GM21360 (cell line): ENCODE data around the gene SEMA3A.
A peak's percentile ranks its signal among the peaks of the same experiment; 100 is the strongest.

Source experiments
- ATAC-seq: cut with Tn5 transposase; IDR thresholded peaks from one replicate; pipeline ENCODE4 v1.9.1; 2021; ENCODE audit warnings: mild to moderate bottlenecking, moderate library complexity; ENCODE audit not compliant: unreplicated experiment

SEMA3A gene

DNA sequence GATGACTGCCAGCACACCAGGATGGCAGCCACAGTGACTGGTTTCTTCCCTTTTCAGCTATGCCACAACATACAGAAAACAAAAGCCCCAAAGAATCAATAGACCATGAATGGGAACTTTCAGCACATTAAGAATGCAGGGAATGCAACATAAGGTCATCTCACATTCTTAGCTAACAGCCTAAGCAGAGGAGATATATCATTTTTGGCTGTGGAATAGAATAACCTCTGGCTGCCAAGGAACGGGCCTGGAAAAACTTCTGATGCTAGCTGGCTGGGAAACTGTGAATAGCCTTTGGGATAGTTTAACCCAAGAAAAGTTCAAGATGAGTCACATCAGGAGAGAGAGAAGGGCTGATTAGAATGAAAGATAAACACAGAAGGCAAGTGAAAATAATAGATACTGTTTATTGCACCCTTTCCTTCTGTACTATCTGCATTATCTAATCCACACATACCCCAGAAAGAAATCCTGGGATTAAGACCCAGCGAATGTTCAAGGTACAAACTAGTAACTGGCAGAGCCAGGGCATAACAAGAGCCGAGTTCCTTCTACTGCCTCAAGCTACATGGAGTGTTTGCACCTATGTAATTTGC, 169.2 kb downstream of the SEMA3A start:
- no peak for ATAC-seq

DNA sequence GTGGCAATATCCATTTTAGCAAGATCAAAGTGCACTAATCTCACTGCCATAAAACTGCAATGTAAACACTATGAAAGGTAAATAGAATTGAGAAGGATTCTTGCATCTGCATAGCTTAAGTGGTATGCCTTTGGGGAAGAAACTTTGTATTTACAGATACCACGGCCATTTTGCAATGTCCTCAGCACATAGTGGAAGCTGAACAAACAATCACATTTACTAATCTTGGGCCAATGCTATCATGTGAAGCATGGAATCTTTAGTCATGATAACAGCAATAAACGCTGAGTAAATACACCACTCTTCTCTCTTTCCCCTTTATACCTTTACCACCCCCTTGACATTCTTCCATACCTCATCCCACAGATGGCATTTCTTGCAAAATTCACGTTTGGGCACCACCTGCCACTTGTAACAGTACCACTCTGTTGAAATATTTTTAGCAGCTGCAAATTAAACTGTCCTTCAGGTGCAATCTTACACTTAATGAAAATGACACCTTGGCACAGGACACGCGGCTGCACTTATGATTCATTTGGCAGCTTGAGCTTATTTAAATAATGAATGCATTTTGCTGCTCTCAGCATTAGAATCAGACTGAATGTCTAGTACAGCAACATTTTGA, 171.8 kb downstream of the SEMA3A start:
- ATAC-seq, result no peak

DNA sequence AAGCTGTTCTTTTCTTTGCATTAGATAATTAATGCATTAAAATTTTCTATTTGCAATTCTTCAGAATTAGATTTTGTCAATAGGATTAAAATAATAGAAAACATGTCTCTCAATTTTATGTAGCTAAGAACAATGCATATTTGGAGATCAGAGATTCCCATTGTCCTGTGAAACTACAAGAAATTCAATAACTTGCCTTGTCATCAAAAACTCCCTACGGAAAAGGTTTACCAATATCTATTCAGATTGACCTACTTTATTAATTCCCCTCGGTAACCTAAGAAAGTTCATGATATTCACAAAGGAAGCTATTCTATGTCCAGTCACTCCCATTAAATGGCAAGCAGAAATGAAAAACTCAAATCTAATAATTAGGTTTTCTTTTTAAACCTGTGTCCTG, 172.6 kb downstream of the SEMA3A start:
- ATAC-seq, result no peak

DNA sequence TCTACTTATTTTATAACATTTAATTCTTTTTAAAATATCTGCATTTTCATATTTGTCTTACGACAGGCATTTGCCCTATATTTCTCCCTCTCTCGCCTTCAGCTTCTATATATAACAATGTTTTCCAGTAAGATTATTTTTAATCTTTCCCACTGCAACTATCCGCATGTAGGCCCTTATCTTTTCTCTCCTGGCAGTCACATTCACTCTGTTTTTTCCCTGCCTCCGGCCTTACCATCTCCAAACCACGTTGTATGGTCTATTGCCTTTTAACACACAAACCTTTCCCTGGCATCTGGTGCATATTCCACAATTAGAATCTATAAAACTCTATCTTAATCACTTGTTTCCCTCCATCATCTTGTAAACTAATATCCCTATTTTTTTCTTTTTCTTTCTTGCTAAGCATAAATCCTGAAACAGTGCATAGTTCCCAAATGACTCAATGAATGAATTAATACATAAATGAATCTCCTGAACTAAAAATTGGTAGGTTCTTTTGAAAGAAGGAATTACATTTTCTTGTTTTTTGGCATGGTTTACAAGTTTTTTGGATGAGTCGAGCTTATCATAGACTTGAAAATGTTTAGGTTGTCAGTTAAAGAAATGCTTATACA, 173.2 kb downstream of the SEMA3A start:
- no peak for ATAC-seq

DNA sequence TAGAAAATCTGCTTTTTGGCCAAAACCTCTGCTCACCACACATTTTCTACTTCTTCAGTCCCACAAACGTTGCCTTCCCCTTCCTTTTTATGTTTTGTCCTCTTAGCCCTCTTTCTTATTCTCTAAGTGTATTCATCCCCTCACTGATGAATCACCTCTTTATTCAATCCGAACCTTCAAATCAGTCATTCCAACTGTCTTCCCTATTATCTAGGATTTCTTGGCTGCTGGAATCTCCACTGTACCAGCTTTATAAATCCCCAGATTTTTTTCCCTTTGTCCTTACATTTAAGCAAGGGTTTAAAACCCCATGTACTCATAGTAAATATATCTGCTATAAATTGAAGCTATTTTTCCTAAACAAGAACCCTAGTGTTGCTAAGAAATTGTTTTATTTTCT, 176.9 kb downstream of the SEMA3A start:
- no peak for ATAC-seq

DNA sequence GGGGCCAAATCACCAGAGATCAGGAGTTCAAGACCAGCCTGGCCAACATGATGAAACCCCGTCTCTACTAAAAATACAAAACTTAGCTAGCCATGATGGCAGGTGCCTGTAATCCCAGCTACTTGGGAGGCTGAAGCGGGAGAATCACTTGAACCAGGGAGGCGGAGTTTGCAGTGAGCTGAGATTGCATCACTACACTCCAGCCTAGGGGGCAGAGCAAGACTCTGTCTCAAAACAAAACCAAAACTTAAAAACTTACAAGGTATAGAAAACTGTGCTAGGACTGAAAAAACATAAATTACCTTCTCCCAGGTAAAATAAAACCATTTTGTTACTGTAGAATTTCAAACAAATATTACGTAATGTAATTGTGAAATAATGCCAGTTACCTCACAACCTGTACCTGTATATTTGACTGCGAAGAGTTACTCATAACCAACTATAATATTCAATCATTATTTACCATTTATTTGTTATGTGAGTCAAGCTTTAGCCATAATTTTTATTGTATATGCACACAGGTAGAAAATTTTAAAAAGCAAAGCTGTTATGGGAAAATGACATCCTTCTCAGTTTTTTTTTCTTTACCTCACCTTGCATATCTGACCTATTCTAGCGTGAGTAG, 180.9 kb downstream of the SEMA3A start:
- ATAC-seq, result no peak

DNA sequence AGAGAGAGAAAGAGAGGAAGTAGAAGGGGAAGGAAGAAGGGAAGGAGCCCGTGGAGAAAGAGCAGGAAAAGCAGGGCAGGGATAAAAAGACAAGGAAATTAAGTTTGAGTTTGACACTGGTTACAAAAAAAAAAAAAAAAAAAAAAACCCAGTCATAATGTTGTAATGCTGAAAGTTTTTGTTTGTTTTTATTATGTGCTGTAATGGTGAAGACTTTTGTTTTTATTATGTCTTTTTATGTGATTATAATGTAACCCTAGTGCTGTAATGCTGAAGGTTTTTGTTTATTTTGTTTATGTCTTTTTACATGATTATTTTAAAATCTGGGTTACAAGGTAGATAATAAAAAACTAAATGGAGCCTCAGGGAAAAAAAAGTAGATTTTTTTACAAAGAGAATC, 184.8 kb downstream of the SEMA3A start:
- ATAC-seq, result no peak

DNA sequence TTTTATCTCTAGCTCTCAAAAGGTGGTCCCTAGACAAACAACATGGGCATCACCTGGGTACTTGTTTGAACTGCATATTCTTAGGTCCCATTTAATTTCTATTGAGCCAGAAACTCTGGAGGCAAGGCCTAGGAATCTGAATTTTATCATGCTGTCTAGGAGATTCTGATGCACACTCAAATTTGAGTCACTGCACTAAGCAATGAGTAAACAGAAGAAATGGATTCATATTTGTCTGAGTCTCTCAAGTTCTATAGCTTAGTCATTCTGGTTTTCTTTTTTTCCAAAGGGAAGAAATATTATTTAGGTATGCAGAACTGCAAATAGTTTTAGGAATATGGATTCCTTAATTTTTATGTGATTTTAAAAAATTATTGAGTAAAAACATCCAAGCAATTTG, 185.5 kb downstream of the SEMA3A start:
- no peak for ATAC-seq

DNA sequence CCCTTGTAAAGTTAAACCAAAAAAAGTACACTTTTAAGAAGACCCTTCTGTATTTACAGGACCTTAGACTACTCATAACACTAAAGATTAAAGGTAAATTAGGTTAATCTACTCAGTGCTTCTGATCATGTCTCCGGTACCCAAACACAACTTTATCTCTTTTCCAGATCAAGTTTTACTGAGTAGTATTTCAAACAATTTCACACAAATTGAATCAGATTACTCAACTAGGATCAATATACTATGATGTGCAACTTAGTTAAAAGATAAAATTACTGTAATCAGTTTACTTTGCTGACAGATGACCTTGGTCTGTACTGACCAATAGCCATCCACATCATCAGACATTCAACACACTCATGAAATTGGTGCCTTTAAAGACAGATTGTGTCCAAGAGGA, 191.4 kb downstream of the SEMA3A start:
- no peak for ATAC-seq

DNA sequence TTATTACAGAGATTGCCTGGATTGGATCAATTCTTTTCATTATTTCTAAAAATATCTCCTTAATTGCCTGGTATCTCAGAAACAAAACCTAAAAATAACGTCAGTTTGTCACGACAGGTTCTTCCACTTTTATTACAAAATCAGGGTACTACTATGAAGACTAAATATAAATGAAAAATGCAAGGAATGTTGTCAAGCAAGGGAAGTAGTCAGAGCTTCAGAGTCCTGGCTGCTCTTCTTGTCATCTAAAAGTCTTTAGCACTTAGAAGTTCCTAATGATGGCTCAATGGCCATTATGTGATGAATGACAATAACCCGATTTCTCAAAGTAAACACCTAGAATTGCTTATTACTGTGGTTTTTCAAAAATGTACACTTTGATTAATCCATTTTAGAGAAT, 192.2 kb downstream of the SEMA3A start:
- no peak for ATAC-seq

DNA sequence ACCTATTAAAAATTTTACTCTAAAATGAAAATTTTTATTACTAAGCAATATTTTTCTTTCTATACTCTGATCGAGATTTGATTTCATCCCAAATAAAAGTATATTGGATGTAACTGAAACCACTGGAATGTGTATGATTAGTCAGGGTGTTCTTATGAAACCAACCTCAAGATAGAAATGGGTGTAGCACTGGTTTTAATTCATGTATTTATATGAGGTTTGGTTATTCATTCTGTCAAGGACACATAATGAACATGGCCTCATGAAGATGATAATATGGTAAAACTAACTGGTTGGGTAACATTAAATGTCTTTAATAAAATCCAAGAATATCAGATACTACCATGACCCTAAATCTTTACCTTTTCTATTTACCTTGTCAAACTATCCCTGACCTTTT, 197.7 kb downstream of the SEMA3A start:
- ATAC-seq, result no peak

DNA sequence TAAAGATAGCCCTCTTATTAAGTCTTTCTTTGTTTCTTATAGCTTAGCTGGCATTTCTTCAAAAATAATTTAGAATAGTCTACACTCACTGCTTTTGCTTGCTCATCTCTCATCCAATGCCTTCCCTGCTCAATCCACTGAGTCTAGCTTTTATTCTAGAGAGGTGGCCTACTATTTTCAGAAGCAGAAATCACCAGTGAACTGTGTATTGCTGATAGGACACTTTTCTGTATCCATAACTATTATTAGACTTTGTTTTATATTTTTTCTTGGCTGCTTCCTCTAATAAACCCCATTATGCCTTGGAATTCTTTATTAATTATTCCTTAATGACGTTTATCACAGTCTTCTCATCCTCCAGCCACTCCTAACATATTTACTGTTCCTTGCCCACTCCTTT, 206.8 kb downstream of the SEMA3A start:
- ATAC-seq, result no peak

DNA sequence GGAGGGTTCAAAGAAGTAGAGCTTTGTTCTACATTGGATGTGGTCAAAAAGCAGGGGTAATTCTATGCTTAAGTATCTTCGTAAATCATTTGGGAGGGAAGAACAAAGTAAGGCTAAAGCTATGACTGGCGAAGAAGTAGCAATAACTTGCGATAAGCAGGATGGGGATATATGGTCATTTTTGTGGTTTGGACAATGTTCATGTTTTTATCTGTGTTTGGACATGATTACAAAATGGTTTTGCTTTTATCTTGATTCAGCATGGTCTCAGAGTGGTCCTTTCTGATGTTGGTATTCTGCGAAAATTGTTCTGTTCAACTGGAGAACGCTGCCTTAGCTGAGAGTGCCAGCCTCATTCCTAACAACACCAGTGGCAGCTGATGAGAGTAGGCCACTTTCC, 208.8 kb downstream of the SEMA3A start:
- ATAC-seq, result no peak

DNA sequence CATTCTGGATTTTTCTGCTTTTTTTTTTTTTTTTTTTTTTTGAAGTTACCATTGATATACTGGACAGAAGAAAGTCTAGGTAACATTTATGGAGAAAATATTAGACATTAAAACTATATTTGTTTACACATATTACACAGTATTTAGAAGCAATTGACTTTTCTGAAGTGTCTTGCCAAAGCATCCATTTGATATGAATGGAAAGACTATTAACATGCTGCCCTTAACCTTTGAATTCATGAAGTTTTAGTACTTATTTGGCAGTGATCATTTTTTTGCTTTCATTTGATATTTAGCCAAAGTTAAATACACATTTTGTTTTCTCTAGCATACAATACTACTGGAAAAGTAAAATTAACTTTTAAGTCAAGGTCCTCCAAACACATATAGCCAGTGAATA, 210.0 kb downstream of the SEMA3A start:
- ATAC-seq, result no peak

DNA sequence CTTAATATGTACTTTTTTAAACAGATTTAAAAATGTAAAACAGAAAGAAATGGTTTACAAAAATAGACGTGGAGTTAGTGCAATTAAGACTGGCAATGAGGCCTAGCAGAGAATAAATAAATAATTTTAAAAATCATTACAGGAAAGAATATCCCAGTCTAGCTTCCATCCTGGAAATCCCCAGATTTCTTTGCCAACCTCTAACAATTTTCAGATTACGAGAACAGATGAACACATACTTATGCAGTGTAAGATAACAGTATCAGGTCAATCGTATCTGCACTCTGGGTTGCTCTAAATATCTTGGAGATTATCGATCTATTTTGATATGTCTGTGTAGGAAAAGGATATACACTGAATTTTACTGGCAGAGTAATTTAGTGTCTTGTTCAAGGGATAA, 210.5 kb downstream of the SEMA3A start:
- no peak for ATAC-seq

DNA sequence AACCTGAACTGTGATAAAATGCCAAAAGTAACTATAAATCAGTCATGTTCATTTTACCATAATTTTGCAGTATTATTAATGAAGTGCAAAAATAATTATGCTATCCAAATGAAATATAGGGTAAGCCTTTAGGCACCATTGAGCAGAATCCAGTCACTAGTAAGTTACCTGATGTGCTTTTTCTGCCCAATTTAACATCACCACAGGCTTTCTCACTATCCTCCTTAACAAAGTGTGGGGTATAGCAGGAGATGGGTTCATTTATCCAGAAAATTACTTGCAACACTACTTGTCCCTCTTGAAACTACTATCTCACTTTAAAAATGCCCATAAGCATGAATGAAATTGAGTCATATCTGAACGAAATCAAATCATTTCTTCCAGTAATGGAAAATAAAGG, 211.0 kb downstream of the SEMA3A start:
- no peak for ATAC-seq

DNA sequence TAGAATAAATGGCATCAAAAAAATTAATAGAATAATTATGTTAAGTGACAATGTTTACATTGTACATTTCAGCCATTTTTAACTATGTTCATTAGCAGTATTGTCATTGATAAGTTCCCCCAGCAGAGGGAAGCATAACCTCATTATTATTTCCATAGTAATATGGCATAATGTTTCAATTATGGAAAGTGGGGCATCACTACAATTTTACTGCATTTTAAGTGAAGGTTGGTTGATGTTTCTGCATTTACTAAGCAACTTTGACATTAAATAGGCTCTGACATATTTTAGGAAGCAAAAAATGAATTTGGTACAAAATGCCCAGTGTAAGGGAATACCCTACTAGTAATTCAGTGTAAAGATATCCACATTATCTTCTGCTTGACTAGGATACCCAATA, 218.3 kb downstream of the SEMA3A start:
- ATAC-seq, result peak; percentile 91

DNA sequence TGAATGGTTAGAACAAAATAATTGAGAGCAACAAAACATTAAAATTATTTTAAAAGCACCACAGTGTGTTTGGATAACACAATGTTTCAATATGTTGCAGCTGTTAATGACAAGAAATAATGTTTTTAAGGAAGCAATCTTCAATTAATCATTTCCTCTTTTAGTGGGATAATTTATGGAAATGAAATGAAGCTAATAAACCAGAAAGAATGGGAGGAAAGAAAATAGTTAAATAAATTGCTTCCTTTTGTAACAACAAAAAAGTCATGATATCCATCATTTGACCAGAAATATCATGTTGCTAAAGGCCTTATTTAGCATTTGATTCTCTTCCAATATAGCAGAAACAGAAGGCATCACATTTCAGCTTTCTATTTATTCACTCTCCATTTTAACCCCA, 224.5 kb downstream of the SEMA3A start:
- no peak for ATAC-seq

DNA sequence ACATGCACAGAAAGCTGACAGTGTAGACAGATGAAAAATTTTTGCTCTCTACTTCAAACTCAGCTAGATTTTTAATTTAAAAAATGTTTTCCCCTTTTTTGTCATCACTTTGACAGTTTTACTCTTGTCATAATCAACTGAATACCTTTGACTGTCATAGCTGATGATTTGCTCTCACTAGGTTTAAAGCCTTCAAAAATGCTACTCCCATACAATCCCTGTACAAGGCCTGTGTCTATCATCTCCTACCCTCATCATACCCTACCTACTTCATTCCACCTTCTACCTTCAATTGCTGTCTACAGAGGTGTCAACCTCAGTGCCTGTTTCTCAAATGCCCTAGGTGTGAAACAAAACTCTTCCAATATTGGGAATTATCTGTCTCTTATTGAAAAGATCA, 230.3 kb downstream of the SEMA3A start:
- no peak for ATAC-seq

DNA sequence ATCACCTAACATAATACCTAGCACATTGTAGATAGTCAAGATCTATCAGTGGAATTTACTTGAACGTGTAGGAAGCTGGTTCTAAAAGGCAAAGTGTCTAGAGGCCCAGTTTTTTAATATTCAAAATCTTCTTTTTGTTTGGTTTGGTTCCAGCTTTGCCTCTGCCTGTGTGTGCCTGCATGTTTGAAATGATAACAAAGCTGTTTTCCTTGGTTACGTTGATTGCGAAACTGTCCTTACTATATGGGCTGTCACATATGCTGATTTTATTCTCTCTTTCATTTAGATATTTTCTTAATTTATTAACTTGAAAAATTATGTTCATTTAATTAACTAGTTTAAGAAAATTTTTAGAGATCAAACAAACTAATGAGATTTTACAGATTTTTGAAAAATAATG, 237.3 kb downstream of the SEMA3A start:
- no peak for ATAC-seq

DNA sequence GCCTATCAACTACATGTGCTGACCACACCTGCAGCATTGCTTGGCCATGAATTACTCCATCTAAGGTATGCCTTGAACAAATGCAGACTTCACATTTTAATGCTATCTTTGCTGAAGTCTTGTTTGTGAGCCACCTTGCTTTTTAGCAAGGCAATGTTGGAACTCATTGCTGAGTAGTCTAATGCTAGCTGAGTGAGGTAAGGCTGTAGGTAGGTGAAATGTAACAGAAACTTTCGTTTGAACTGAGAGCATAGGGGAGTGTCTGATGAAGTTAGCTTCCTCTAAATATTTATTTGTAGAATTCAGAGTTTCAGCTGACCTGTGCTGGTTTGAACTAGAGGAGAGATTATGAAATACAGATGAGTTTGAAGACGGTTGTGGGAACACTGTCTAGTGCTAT, 238.5 kb downstream of the SEMA3A start:
- no peak for ATAC-seq

DNA sequence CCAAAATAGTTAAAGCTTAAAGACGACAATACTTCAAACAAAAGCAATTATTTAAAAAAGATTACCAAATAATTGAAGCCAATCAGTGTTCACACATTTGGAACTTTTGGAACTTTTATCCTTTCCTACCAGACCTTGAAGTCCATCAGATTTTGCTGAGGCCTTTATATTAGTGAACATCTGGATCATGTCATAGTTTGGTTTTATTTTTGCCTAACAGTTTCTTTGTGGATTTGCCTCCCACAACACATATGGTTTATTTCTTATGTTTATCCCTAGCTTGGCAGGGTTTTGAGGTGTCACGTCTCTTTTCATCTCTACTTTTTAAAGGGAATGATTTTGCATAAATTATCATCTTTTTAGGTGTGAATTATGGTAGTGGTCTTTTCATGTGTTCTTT, 242.4 kb downstream of the SEMA3A start:
- ATAC-seq, result no peak
